ENCODE results near the gene ABO.

DNA sequence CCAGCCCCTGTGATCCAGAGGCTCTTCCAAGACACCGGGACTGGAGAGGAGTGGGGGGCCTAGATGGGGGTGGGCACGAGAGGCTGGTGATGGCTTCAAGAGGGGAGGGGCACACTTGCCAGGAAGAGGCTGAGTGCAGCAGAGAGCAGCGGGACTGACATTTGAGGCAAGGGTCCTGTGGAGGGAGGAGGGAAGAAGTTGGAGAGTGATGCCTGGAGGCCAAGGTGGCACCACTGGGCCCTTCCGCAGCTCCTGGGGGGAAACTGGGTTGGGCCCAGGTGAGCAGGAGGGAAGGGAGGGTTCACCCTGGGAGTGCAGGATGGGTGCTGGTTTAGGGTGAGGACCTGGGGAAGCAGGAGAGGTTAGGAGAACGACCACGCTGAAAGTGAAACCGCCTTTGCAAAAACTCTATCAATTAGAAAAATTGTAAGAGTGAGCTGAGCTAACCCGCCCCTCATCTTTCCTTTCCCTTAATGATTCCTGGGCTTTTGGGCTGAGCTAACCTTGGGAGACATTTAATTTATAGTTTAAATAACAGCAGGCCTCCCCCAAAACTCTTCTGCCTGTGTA lies 26.2 kb downstream of the ABO start:
- no peak for TF ChIP-seq POLR2AphosphoS5 (IDR thresholded peaks at IDR 0.05)
- TF ChIP-seq, protein P1, sequence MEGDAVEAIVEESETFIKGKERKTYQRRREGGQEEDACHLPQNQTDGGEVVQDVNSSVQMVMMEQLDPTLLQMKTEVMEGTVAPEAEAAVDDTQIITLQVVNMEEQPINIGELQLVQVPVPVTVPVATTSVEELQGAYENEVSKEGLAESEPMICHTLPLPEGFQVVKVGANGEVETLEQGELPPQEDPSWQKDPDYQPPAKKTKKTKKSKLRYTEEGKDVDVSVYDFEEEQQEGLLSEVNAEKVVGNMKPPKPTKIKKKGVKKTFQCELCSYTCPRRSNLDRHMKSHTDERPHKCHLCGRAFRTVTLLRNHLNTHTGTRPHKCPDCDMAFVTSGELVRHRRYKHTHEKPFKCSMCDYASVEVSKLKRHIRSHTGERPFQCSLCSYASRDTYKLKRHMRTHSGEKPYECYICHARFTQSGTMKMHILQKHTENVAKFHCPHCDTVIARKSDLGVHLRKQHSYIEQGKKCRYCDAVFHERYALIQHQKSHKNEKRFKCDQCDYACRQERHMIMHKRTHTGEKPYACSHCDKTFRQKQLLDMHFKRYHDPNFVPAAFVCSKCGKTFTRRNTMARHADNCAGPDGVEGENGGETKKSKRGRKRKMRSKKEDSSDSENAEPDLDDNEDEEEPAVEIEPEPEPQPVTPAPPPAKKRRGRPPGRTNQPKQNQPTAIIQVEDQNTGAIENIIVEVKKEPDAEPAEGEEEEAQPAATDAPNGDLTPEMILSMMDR (IDR thresholded peaks at IDR 0.05): no peak
